Measurements from ENCODE around the gene FST. TPM values are rescaled to one million over a fixed set of nuclear protein-coding genes. Genes with fewer than 3 reads are reported as not detected.

Gene FST, protein sequence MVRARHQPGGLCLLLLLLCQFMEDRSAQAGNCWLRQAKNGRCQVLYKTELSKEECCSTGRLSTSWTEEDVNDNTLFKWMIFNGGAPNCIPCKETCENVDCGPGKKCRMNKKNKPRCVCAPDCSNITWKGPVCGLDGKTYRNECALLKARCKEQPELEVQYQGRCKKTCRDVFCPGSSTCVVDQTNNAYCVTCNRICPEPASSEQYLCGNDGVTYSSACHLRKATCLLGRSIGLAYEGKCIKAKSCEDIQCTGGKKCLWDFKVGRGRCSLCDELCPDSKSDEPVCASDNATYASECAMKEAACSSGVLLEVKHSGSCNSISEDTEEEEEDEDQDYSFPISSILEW
- total RNA-seq = 223 and 230 TPM in 2 replicates

DNA sequence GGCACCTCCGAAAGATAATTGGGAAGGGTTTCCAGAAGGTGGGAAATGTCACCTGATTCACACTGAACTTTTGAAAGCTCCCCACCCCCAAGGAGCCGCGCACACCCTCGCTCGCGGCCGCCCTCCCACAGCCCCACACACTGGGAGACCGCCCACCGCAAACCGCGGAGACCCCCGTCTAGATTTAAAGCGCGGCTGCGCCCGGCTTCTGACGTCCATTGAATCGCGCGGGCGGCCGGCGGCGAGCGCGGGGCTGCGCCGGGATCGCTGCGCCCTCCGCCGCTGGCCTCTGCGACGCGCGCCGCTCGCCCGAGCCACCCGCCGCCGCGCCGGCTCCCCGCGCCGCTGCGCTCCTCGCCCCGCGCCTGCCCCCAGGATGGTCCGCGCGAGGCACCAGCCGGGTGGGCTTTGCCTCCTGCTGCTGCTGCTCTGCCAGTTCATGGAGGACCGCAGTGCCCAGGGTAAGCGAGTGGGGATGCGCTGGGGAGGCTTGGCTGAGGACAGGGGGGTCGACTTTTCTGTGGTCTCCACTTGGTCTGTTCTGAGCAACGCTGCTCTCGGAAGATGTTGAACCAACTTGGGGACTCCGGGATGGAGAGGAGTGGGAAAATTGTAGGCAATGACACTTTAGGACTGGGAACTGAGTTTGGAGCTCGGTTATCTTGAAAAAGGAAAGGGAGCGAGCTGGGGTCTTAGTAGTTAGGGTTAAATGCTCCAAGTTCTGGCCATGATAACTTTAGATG lies at the start of gene FST:
Gene FST (plus strand): TSS at position 214 of the 743 bp plus-strand sequence. CDS start 163 bp downstream, at position 377.

Other genes with a start within 250 kb of the FST start
- gene NDUFS4, start 80.0 kb downstream of the FST start, total RNA-seq = 145 and 158 TPM in 2 replicates